K562 (cell line): ENCODE results near the gene MAB21L4.

Experiments used
- MAZ ChIP-seq, 2 experiments: fragments of 450-650 bp in 1 of 2; sonication (generic) in 1 of 2; formaldehyde crosslinking; IDR thresholded peaks in 1 of 2; conservative IDR thresholded peaks in 1 of 2; 2 replicates each; pipeline versions ENCODE4 v1.4.0 to v1.5.0; 2020; ENCODE audit warnings: mild to moderate bottlenecking in 1 of 2, missing genetic modification reagents in 1 of 2
- ZNF133 ChIP-seq: fragments of 250-450 bp; sonication (Bioruptor Pico); IDR thresholded peaks from 2 replicates; pipeline ENCODE4 v1.4.0; 2020; ENCODE audit warnings: mild to moderate bottlenecking

DNA sequence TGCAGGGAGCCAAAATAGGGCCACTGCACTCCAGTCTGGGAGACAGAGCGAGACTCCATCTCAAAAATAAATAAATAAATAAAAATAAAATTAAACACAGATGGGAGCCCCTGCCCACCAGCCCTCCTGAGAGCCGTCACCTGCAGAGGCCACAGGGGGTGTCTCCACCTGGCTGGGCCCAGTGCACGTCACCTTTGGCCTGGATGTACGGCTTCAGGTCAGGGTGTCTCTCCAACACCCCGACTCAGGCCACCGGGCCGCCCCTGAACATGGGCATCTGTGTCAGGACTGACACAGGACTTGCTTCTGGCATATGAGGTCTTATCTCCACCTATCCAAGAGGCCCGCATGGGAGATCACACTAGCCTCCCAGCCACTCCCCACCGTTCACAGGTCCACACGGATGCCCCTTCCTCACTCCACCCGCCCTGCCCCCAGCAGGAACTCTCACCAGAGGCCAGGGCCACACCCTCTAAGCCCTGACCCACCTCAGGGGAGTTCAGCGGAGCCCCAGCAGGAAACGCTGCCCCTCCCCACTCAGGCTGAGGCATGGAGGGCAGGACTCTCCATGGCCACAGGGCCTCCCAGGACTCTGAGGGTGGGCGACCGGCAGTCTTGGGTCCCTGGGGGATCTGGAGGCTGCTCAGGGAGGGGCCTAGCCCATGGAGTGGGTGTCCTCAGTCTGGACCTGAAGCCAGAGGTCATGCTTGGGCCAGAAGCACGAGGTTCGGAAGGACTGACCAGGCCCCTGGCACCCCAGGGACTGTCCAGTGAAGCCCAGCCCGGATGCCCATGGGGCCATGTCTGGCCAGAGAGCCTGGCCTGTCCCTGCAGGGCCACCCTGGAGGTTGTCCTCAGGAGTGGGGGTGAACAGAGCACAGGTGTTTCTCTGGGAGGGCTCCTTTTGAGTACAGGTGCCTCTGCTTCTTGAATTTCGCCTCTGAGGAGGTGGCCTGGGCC lies 8.5 kb upstream of the MAB21L4 start:
- TF ChIP-seq ZNF133 (CRISPR knock-in tag), result no peak
- TF ChIP-seq MAZ (CRISPR knock-in tag; conservative IDR thresholded peaks at IDR 0.05 in 1 of 2, IDR thresholded peaks at IDR 0.05 in 1 of 2), result no peak
